HUES6 (cell line): Measurements from ENCODE around the gene OIT3.
"Not testable (repeated sequence)": the region's sequence is repeated elsewhere in the genome, so short reads cannot be mapped to it uniquely, and the experiment has no call there.

Experiments
- H3K27ac ChIP-seq: 2 replicates; pipeline ENCODE4 v1.7.0; 2013; ENCODE audit warnings: low read depth, mild to moderate bottlenecking, low read length, inconsistent platforms
- H3K27me3 ChIP-seq: 2 replicates; pipeline ENCODE4 v1.6.1; 2013; ENCODE audit warnings: low read length; ENCODE audit not compliant: control insufficient read depth, insufficient read depth
- H3K36me3 ChIP-seq: 2 replicates; pipeline ENCODE4 v1.6.1; 2013; ENCODE audit warnings: low read length; ENCODE audit not compliant: control insufficient read depth, insufficient read depth
- H3K4me1 ChIP-seq: 2 replicates; pipeline ENCODE4 v1.6.1; 2013; ENCODE audit warnings: low read length; ENCODE audit not compliant: control insufficient read depth, insufficient read depth
- H3K4me3 ChIP-seq: 2 replicates; pipeline ENCODE4 v1.5.1; 2013; ENCODE audit warnings: low read depth, low read length
- H3K9ac ChIP-seq: one replicate; pipeline ENCODE4 v1.6.1; 2013; ENCODE audit warnings: mild to moderate bottlenecking, low read length
- H3K9me3 ChIP-seq: 2 replicates; pipeline ENCODE4 v1.6.1; 2013; ENCODE audit warnings: low read depth, low read length; ENCODE audit not compliant: control insufficient read depth, insufficient read depth

Gene OIT3

DNA sequence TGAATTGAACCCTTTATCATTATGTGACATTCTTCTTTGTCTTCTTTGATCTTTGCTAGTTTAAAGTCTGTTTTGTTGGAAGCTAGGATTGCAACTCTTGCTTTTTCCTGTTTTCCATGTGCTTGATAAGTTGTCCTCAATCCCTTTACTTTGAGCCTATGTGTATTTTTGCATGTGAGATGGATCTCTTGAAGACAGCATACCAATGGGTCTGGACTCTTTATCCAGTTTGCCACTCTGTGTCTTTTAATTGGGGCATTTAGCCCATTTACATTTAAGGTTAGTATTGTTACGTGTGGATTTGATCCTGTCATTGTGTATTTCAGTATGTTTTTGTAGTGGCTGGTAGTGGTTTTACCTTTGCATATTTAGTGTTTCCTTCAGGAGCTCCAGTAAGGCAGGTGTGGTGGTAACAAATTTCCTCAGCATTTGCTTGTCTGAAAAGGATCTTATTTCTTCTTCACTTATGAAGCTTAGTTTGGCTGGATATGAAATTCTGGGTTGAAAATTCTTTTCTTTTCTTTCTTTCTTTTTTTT is 27.7 kb downstream of the OIT3 start:
- not testable (repeated sequence) for H3K27me3 ChIP-seq, H3K4me1 ChIP-seq, H3K27ac ChIP-seq

DNA sequence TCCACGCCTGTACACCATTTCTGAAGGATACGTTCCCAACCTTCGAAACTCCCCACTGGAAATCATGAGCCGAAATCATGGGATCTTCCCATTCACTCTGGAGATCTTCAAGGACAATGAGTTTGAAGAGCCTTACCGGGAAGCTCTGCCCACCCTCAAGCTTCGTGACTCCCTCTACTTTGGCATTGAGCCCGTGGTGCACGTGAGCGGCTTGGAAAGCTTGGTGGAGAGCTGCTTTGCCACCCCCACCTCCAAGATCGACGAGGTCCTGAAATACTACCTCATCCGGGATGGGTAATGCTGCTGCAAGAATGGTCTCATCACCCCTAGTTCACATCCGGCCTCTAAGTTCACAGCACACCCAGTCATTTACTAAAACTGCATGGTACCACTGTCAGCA is 30.8 kb downstream of the OIT3 start:
- no peaks in the 10 kb centered on the region for H3K4me1 ChIP-seq
- no peak overlapping the region for H3K4me3 ChIP-seq
- H3K9ac ChIP-seq: no peak overlapping the region
- H3K9me3 ChIP-seq: 0 out of 2 replicates have a peak, but pooled peaks cover 3% of the 10 kb centered on the region
- no peaks in the 10 kb centered on the region for H3K27me3 ChIP-seq
- H3K27ac ChIP-seq: no peak overlapping the region
- H3K36me3 ChIP-seq: no peaks in the 10 kb centered on the region

More for the DNA sequence above, 27.7 kb downstream of the OIT3 start:
- H3K4me3 ChIP-seq, H3K36me3 ChIP-seq, H3K9ac ChIP-seq, H3K9me3 ChIP-seq: not testable (repeated sequence)

DNA sequence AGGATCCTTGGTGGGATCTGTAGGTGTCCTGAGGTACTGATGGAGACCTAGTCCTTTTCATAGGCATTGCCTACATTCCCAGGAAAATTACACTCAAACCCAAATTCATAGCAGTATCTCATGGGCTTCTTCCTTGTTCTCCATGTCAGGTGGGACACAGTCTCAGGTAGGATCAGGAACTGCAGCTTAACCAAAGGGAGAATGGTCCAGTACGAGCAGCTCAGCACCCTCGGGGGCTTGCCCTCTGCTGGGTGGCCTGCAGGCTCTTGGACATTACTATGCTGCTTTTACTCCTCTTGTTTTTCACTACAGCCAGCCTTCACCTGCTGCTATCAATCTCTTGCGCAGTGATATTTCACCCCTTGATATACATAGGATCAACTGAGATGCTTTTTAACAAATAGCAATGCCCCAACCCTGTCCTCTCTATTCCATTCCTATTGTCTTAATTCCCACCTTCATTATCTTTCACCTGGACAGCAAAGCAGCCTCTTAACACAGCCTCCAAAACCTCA is 32.5 kb downstream of the OIT3 start:
- Histone ChIP-seq H3K9ac (no peak overlapping the region), H3K9me3 (0 out of 2 replicates have a peak, but pooled peaks cover 3% of the 10 kb centered on the region), H3K27me3 (no peaks in the 10 kb centered on the region), H3K27ac (no peak overlapping the region), H3K4me3 (no peak overlapping the region), H3K4me1 (no peaks in the 10 kb centered on the region), H3K36me3 (no peaks in the 10 kb centered on the region)

DNA sequence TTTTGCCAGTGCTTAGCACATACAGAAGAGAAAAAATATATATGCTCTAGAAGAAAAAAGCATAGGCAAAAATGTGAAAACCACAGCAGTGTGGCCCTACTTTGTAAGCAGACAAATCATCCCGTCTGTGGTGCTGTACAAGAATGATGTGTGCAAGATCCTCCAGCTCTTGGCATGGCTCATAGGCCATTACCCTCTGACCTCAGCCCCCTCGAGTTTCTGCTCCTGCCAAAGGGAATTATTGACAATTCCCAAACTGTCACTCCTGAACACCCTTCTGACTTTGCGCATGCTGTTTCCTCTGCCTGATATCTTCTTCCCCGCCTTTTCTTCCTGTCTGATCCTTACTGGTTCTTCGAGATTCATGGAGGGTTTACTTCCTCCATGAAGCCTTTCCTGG is 33.9 kb downstream of the OIT3 start:
- no peaks in the 10 kb centered on the region for H3K36me3 ChIP-seq
- no peaks in the 10 kb centered on the region for H3K27me3 ChIP-seq

DNA sequence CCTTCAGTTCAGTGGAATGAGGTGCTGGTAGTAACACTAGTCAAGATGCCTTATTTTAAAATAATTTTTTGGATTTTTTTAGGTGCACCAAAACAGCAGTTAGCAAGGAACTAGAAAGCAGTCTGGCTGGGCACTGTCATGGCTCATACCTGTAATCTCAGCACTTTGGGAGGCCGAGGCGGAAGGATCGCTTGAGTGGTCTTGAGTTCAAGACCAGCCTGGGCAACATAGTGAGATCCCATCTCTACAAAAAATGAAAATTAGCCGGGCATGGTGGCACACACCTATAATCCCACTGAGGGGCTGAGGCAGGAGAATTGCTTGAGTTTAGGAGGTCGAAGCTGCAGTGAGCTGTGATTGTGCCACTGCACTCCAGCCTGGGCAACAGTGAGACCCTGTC is 35.3 kb downstream of the OIT3 start:
- Histone ChIP-seq H3K36me3 (no peaks in the 10 kb centered on the region), H3K27ac (no peak overlapping the region), H3K9me3 (no peaks in the 10 kb centered on the region), H3K9ac (no peak overlapping the region), H3K4me1 (no peaks in the 10 kb centered on the region), H3K27me3 (no peaks in the 10 kb centered on the region), H3K4me3 (no peak overlapping the region)

More for the DNA sequence above, 33.9 kb downstream of the OIT3 start:
- H3K4me3 ChIP-seq: no peak overlapping the region
- no peaks in the 10 kb centered on the region for H3K4me1 ChIP-seq
- no peak overlapping the region for H3K9ac ChIP-seq
- H3K27ac ChIP-seq: no peak overlapping the region
- no peaks in the 10 kb centered on the region for H3K9me3 ChIP-seq

DNA sequence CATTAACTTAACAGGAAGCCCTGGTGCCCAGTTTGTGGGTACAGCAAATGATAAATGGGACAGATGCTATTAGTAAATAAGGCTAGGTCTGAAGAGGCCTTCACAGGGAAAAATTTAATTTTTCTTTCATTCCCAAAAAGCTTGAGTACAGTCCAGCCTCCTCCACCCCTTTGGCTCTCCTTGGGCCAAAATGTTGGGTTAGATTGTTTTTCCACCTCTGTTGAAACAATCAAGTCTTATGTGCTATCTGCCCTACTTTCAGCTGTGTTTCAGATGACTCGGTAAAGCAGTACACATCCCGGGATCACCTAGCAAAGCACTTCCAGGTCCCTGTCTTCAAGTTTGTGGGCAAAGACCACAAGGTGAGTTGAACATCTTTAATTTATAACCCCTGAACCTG is 36.7 kb downstream of the OIT3 start:
- no peaks in the 10 kb centered on the region for H3K27me3 ChIP-seq
- H3K27ac ChIP-seq: no peak overlapping the region
- H3K9me3 ChIP-seq: no peaks in the 10 kb centered on the region
- H3K4me3 ChIP-seq: no peak overlapping the region
- no peaks in the 10 kb centered on the region for H3K36me3 ChIP-seq
- no peaks in the 10 kb centered on the region for H3K4me1 ChIP-seq
- H3K9ac ChIP-seq: no peak overlapping the region

DNA sequence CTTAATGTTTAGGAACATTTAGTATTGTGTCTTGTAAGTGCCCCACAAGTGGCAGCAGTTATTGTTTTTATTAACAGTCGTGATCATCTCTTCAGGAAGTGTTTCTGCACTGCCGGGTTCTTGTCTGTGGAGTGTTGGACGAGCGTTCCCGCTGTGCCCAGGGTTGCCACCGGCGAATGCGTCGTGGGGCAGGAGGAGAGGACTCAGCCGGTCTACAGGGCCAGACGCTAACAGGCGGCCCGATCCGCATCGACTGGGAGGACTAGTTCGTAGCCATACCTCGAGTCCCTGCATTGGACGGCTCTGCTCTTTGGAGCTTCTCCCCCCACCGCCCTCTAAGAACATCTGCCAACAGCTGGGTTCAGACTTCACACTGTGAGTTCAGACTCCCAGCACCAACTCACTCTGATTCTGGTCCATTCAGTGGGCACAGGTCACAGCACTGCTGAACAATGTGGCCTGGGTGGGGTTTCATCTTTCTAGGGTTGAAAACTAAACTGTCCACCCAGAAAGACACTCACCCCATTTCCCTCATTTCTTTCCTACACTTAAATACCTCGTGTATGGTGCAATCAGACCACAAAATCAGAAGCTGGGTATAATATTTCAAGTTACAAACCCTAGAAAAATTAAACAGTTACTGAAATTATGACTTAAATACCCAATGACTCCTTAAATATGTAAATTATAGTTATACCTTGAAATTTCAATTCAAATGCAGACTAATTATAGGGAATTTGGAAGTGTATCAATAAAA is 38.9 kb downstream of the OIT3 start:
- H3K27ac ChIP-seq: no peak overlapping the region
- no peaks in the 10 kb centered on the region for H3K27me3 ChIP-seq
- no peak overlapping the region for H3K4me3 ChIP-seq
- H3K4me1 ChIP-seq: no peaks in the 10 kb centered on the region
- H3K9me3 ChIP-seq: no peaks in the 10 kb centered on the region
- H3K9ac ChIP-seq: no peak overlapping the region
- H3K36me3 ChIP-seq: no peaks in the 10 kb centered on the region

DNA sequence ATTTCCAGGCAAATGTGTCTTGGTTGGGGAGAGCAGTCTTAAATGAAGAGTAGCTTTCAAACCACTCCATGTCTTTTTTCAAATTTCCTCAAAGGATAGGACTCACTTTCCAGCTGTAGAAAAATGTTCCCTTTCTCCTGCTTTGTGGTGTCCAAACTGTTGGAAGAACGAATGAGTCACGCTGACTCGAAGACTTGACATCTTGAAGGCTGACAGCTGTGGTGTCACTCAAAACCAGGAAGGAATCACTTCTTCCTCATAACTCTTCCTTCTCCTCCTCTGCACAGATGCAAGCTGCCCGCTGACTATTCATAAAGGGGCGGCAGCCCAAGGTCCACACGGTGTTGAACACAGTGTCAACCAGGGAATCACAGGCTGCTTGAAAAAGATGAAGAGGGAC is 41.8 kb downstream of the OIT3 start:
- Histone ChIP-seq H3K4me3 (no peak overlapping the region), H3K9me3 (no peaks in the 10 kb centered on the region), H3K27me3 (no peaks in the 10 kb centered on the region), H3K4me1 (no peaks in the 10 kb centered on the region), H3K27ac (no peak overlapping the region), H3K36me3 (no peaks in the 10 kb centered on the region), H3K9ac (no peak overlapping the region)

DNA sequence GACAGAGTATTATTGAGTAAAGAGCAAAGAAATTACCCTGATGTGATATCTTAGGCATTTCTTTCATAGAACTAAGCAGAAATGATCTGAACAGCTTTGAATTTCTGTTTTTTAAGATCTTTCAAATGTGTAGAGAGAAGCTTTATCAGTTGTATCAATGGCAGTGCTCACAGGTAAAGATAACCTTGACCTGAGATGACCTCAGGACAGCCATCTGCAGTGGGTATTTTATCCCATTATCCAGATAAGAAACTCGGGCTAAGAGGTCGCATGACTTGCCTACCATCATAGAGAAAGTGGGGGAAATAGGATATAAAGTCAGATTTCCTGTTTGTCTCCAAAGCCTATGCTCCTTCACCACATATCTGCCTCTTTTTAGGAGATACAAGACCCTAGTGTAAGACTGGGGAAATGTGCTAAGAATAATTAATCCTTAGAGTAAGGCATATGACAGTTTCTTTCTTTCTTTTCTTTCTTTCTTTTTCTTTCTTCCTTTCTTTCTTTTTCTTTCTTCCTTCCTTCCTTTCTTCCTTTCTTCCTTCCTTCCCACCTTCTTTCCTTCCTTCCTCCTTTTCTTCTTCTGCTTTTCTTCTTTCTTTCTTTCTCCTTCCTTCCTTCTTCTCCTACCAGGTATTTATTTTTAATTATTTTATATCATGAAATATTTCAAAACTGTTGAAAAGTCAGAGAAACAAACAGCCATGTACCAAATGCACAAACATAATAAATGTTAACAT is 50.1 kb downstream of the OIT3 start:
- no peak overlapping the region for H3K27ac ChIP-seq
- H3K36me3 ChIP-seq: no peaks in the 10 kb centered on the region
- H3K4me1 ChIP-seq: no peaks in the 10 kb centered on the region
- no peaks in the 10 kb centered on the region for H3K27me3 ChIP-seq
- H3K9me3 ChIP-seq: no peaks in the 10 kb centered on the region
- no peak overlapping the region for H3K9ac ChIP-seq
- no peak overlapping the region for H3K4me3 ChIP-seq

DNA sequence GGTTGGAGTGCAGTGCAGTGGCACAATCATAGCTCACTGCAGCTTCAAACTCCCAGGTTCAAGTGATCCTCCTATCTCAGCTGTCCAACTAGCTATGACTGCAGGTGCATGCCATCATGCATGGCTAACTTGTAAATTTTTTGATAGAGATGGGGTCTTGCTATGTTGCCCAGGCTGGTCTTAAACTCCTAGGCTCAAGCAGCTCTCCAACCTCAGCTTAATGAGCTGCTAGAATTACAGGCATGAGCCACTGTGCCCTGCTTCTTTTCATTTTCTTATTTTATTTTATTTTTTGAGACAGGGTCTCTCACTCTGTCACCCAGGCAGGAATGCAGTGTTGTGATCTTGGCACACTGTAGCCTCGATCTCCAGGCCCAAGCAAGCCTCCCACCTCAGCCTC is 53.4 kb downstream of the OIT3 start:
- H3K27me3 ChIP-seq: no peaks in the 10 kb centered on the region
- no peaks in the 10 kb centered on the region for H3K36me3 ChIP-seq
- no peaks in the 10 kb centered on the region for H3K9me3 ChIP-seq
- no peaks in the 10 kb centered on the region for H3K4me1 ChIP-seq
- no peak overlapping the region for H3K9ac ChIP-seq
- H3K27ac ChIP-seq: no peak overlapping the region
- no peak overlapping the region for H3K4me3 ChIP-seq

DNA sequence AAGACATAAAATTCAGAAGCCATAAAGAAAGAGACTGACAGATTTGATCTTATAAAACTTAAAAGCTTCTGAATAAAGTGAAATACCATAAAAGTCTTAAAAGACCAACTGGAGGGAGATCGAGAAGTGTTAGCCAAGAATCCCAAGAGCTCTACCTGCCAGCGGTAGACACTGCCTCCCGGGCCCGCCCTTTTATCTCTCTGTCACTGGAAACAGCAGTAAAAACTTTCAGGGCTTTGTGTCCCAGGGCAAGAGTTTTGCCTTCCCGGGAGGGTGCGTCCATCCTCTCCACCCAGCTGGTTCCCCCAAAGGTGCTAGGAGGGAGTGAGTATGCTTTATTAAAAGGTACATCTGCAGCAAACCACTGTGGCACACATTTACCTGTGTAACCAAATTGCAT is 55.2 kb downstream of the OIT3 start:
- H3K27me3 ChIP-seq: no peaks in the 10 kb centered on the region
- H3K9me3 ChIP-seq: no peaks in the 10 kb centered on the region
- H3K36me3 ChIP-seq: no peaks in the 10 kb centered on the region
- H3K4me1 ChIP-seq: peaks cover 14% of the 10 kb centered on the region
- no peak overlapping the region for H3K9ac ChIP-seq
- no peak overlapping the region for H3K27ac ChIP-seq
- no peak overlapping the region for H3K4me3 ChIP-seq
